ENCODE data around the gene CPLX1. TPM values are rescaled to one million over a fixed set of nuclear protein-coding genes. Genes with fewer than 3 reads are reported as not detected.

CPLX1 gene
- total RNA-seq, 2 experiments from 2014 or later = 1.5 TPM

- CTCF ChIA-PET = no interaction called here
- POLR2A ChIA-PET = no interaction called here
Observed at GRCh38 chr4:832536-832935, 6.6 kb upstream of the CPLX1 start.

GRCh38 chr4:832108-832507 lies 6.2 kb upstream of the CPLX1 start:
- no peaks in the 10 kb centered on the region for H3K36me3 Mint-ChIP-seq (ENCODE audit: low read depth)
- no peak overlapping the region for H3K4me3 Mint-ChIP-seq

More at GRCh38 chr4:832536-832935, 6.6 kb upstream of the CPLX1 start:
- Mint-ChIP-seq H3K27me3 (peaks cover 18% of the 10 kb centered on the region), H3K9me3 (no peaks in the 10 kb centered on the region), H3K4me1 (ENCODE audit: low read depth) (peaks cover 6% of the 10 kb centered on the region), H3K36me3 (ENCODE audit: low read depth) (no peaks in the 10 kb centered on the region), H3K4me3 (no peak overlapping the region), H3K27ac (no peak overlapping the region)
- Histone ChIP-seq H3K27ac (ENCODE audit: low read depth in 1 of 2, low read length in 2 of 2) (no peak overlapping the region), H3K4me3 (ENCODE audit: low read length) (no peak overlapping the region), H3K9me3 (ENCODE audit: control insufficient read depth in 1 of 2, insufficient read depth in 1 of 2, low read length in 2 of 2) (peaks cover 16 to 86% of the 10 kb centered on the region in 2 experiments), H3K36me3 (ENCODE audit: insufficient read depth, low read length) (no peaks in the 10 kb centered on the region), H3K4me1 (ENCODE audit: insufficient read depth, low read length) (peaks cover 6% of the 10 kb centered on the region), H3K27me3 (ENCODE audit: control insufficient read depth in 1 of 2, insufficient read depth in 2 of 2, low read length in 2 of 2) (peaks cover 22 to 23% of the 10 kb centered on the region in 2 experiments)
- intact Hi-C loops (cut with DNase I, micrococcal nuclease) = no loop called here
- DNase-seq = peak in 1 of 14 experiments; percentile 9
- TF ChIP-seq CTCF (IDR thresholded peaks at IDR 0.05) = no peak
- no peak for ATAC-seq (ENCODE audit: poor library complexity)

GRCh38 chr4:831483-831805 lies 5.5 kb upstream of the CPLX1 start:
- H3K4me1 Mint-ChIP-seq (ENCODE audit: low read depth) = peaks cover 6% of the 10 kb centered on the region
- Histone ChIP-seq H3K27ac (ENCODE audit: low read depth in 1 of 2, low read length in 2 of 2) (no peak overlapping the region), H3K36me3 (ENCODE audit: insufficient read depth, low read length) (no peaks in the 10 kb centered on the region), H3K4me3 (ENCODE audit: low read length) (no peak overlapping the region), H3K9me3 (ENCODE audit: control insufficient read depth in 1 of 2, insufficient read depth in 1 of 2, low read length in 2 of 2) (peaks cover 7 to 85% of the 10 kb centered on the region in 2 experiments), H3K27me3 (ENCODE audit: control insufficient read depth in 1 of 2, insufficient read depth in 2 of 2, low read length in 2 of 2) (peaks cover 28 to 29% of the 10 kb centered on the region in 2 experiments), H3K4me1 (ENCODE audit: insufficient read depth, low read length) (peaks cover 16% of the 10 kb centered on the region)
- intact Hi-C loops (cut with DNase I, micrococcal nuclease) = no loop called here
- no peaks in the 10 kb centered on the region for H3K36me3 Mint-ChIP-seq (ENCODE audit: low read depth)
- CTCF ChIA-PET = no interaction called here
- no peak overlapping the region for H3K4me3 Mint-ChIP-seq
- POLR2A ChIA-PET = no interaction called here
- no peaks in the 10 kb centered on the region for H3K9me3 Mint-ChIP-seq
- ATAC-seq (ENCODE audit: poor library complexity) (no peak), DNase-seq (peak in 1 of 14 experiments; percentile 5)
- no peak for TF ChIP-seq CTCF (IDR thresholded peaks at IDR 0.05)
- H3K27ac Mint-ChIP-seq = no peak overlapping the region
- peaks cover 21% of the 10 kb centered on the region for H3K27me3 Mint-ChIP-seq

More at GRCh38 chr4:832108-832507, 6.2 kb upstream of the CPLX1 start:
- intact Hi-C loops (cut with DNase I, micrococcal nuclease) = no loop called here
- H3K27me3 Mint-ChIP-seq = peaks cover 21% of the 10 kb centered on the region
- peaks cover 27 to 28% of the 10 kb centered on the region in 2 experiments for H3K27me3 ChIP-seq (ENCODE audit: control insufficient read depth in 1 of 2, insufficient read depth in 2 of 2, low read length in 2 of 2)
- CTCF ChIA-PET = no interaction called here
- ATAC-seq (ENCODE audit: poor library complexity) (no peak), DNase-seq (peak in 1 of 14 experiments; percentile 2)
- peaks cover 11 to 86% of the 10 kb centered on the region in 2 experiments for H3K9me3 ChIP-seq (ENCODE audit: control insufficient read depth in 1 of 2, insufficient read depth in 1 of 2, low read length in 2 of 2)
- peaks cover 6% of the 10 kb centered on the region for H3K4me1 Mint-ChIP-seq (ENCODE audit: low read depth)
- TF ChIP-seq CTCF (IDR thresholded peaks at IDR 0.05) = no peak
- peaks cover 10% of the 10 kb centered on the region for H3K4me1 ChIP-seq (ENCODE audit: insufficient read depth, low read length)
- no peak overlapping the region for H3K27ac ChIP-seq (ENCODE audit: low read depth in 1 of 2, low read length in 2 of 2)
- no peak overlapping the region for H3K4me3 ChIP-seq (ENCODE audit: low read length)
- H3K36me3 ChIP-seq (ENCODE audit: insufficient read depth, low read length) = no peaks in the 10 kb centered on the region
- no peak overlapping the region for H3K27ac Mint-ChIP-seq
- no peaks in the 10 kb centered on the region for H3K9me3 Mint-ChIP-seq
- POLR2A ChIA-PET = no interaction called here

Measured in CD4-positive, alpha-beta T cell (primary cell).